ENCODE data around the gene RASL11A. TPM values are rescaled to one million over a fixed set of nuclear protein-coding genes. Genes with fewer than 3 reads are reported as not detected.
"Not testable (repeated sequence)": the region's sequence is repeated elsewhere in the genome, so short reads cannot be mapped to it uniquely, and the experiment has no call there.

The RASL11A gene
- total RNA-seq, 2 experiments from 2014 or later: 0.69 to 0.92 TPM

DNA sequence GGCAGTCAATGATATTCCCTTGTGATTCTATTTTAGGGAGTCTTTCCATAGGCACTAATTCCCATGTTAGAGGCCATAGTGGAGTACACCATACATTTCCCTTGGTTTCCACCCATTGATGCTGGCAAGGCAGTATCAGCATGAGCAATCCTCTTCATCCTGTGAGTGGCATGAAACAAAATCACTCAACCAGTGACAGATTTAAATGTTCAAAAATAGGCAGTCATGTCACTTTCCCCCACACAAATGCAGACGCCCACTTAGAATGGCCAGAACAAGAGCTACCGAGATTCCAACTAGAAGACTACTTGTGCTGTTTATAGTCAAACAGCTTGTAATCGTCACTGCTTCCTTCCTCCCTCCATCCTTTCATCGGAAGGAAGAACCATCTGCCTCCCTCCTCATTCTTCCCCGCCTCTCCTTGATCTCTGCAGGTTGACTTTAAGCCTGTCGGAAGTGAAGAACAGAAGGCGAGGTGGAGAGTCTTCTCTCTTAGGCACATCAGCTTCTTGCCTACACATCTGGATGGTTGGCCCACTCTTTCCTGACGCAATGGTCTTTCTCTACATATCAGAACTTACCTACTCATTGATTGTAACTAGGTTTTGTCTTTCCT lies 22.6 kb downstream of the RASL11A start:
- peaks cover 22% of the 10 kb centered on the region for H3K4me1 Mint-ChIP-seq
- CTCF ChIA-PET: interaction anchor here (0.6 kb wide), 1 partner anchor 267 kb away, joined by 4 read pairs; no protein-coding TSS in a partner anchor
- H3K36me3 Mint-ChIP-seq (ENCODE audit: low read depth): no peaks in the 10 kb centered on the region
- POLR2A ChIA-PET: no interaction called here
- peak overlapping the region; percentile 85 for H3K27ac Mint-ChIP-seq
- H3K27me3 Mint-ChIP-seq: no peaks in the 10 kb centered on the region
- no peak for DNase-seq
- H3K4me3 Mint-ChIP-seq: no peak overlapping the region
- H3K9me3 Mint-ChIP-seq: no peaks in the 10 kb centered on the region

- Mint-ChIP-seq H3K36me3 (ENCODE audit: low read depth) (no peaks in the 10 kb centered on the region), H3K27me3 (no peaks in the 10 kb centered on the region), H3K27ac (peak overlapping the region; percentile 85), H3K4me3 (no peak overlapping the region), H3K4me1 (peaks cover 22% of the 10 kb centered on the region), H3K9me3 (no peaks in the 10 kb centered on the region)
- ChIA-PET CTCF (interaction anchor here (0.5 kb wide), 1 partner anchor 1388 kb away, joined by 3 read pairs; no protein-coding TSS in a partner anchor), POLR2A (interaction anchor here (0.6 kb wide), 1 partner anchor 533 kb away, joined by 3 read pairs; no protein-coding TSS in a partner anchor)
- no peak for DNase-seq
Observed at GRCh38 chr13:27293873-27294515, 23.4 kb downstream of the RASL11A start.

DNA sequence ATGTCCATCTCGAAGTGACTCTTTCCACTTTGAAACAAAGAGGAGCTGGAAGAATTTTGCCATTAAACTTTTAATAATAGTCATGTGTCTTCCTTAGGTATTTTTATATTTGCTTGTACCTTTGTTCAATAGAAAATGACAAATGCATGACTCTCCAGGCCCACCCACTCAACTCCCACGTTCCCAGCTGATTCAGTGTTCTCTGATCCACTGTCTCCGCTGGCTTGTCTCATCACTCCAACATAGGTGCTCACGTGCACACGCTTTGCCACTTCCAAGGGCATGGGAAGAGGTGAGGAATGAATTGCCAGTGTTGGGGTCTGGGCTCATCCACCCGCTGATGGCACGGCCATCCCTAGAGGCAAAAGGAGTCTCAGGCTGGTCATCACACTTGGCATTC lies 24.5 kb downstream of the RASL11A start:
- ChIA-PET POLR2A (no interaction called here), CTCF (no interaction called here)
- no peaks in the 10 kb centered on the region for H3K36me3 Mint-ChIP-seq (ENCODE audit: low read depth)
- H3K4me3 Mint-ChIP-seq: no peak overlapping the region
- peaks cover 22% of the 10 kb centered on the region for H3K4me1 Mint-ChIP-seq
- H3K27ac Mint-ChIP-seq: no peak overlapping the region
- DNase-seq: no peak
- no peaks in the 10 kb centered on the region for H3K27me3 Mint-ChIP-seq
- H3K9me3 Mint-ChIP-seq: no peaks in the 10 kb centered on the region

DNA sequence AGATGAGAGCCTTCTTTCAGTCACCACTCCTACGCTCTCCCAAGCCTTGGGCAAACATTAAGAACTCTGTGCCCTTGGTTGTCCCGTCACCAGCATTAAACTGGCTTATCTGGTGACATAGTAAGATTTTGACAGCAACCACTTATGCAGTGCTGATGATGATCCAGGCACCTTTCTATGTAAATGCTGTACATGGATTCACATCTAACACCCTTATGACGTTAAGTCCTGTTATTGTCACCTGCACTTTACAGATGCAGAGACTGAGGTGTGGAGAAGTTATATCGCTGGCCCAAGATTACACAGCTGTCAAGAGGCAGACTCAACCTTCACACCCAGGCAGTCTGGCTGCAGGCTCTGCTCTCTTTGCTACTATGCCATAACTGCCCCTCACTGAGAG lies 25.0 kb downstream of the RASL11A start:
- CTCF ChIA-PET: no interaction called here
- no peak overlapping the region for H3K27ac Mint-ChIP-seq
- H3K9me3 Mint-ChIP-seq: no peaks in the 10 kb centered on the region
- no peaks in the 10 kb centered on the region for H3K27me3 Mint-ChIP-seq
- POLR2A ChIA-PET: no interaction called here
- DNase-seq: no peak
- H3K36me3 Mint-ChIP-seq (ENCODE audit: low read depth): no peaks in the 10 kb centered on the region
- H3K4me1 Mint-ChIP-seq: peaks cover 22% of the 10 kb centered on the region
- no peak overlapping the region for H3K4me3 Mint-ChIP-seq

DNA sequence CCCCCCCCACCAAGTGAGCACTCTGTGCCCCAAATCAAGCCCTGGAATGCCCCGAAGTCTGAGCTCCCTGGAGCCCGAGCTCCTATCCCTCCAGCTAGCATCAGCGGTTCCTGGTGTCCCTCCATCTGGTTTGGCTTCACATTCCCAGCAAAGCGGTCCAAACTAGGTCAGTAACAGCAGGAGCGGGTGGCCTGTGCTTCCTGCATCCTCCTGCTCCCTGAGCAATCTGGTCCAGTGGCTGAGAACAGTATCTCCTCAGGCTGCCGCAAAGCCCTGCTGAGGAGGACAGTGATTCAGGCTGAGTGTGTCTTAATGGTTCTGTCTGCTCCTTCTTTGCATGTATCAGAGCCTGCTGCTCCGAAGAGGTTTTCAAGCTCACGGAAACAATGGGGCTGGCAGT lies 25.9 kb downstream of the RASL11A start:
- no peaks in the 10 kb centered on the region for H3K9me3 Mint-ChIP-seq
- DNase-seq: no peak
- CTCF ChIA-PET: interaction anchor here (1.4 to 1.9 kb wide), 2 partner anchors 14 to 15 kb away, joined by 4 read pairs; no protein-coding TSS in a partner anchor
- H3K27ac Mint-ChIP-seq: no peak overlapping the region
- no peak overlapping the region for H3K4me3 Mint-ChIP-seq
- H3K4me1 Mint-ChIP-seq: peaks cover 22% of the 10 kb centered on the region
- H3K36me3 Mint-ChIP-seq (ENCODE audit: low read depth): no peaks in the 10 kb centered on the region
- POLR2A ChIA-PET: no interaction called here
- no peaks in the 10 kb centered on the region for H3K27me3 Mint-ChIP-seq

DNA sequence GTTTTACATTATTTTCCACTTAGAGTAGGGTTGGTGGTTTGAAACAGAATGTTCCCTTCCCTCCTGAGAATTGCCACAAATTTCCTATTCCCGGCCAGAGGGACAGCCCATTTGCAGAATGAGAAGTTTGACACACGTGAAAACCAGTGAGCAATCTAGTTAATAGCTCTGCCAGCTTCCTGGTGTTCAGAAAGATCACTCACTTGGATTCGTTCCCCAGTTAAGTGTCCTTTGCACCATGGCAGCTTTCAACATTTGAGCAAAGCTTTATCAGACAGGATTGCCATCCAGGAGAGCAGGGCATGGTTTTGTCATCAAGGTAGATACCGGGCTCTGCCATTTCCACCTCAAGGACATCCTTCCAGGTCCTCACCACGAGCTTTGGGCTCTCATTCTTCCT lies 28.2 kb downstream of the RASL11A start:
- ChIA-PET POLR2A (no interaction called here), CTCF (no interaction called here)
- H3K27ac Mint-ChIP-seq: no peak overlapping the region
- H3K4me3 Mint-ChIP-seq: no peak overlapping the region
- peaks cover 2% of the 10 kb centered on the region for H3K36me3 Mint-ChIP-seq (ENCODE audit: low read depth)
- H3K27me3 Mint-ChIP-seq: no peaks in the 10 kb centered on the region
- no peak for DNase-seq
- peaks cover 21% of the 10 kb centered on the region for H3K4me1 Mint-ChIP-seq
- H3K9me3 Mint-ChIP-seq: no peaks in the 10 kb centered on the region

GRCh38 chr13:27300406-27300805 lies 29.8 kb downstream of the RASL11A start:
- DNase-seq; H3K27ac Mint-ChIP-seq; CTCF ChIA-PET; H3K4me3 Mint-ChIP-seq; H3K9me3 Mint-ChIP-seq; H3K27me3 Mint-ChIP-seq; POLR2A ChIA-PET; H3K36me3 Mint-ChIP-seq (ENCODE audit: low read depth): not testable (repeated sequence)
- H3K4me1 Mint-ChIP-seq: peaks cover 10% of the 10 kb centered on the region

GRCh38 chr13:27300941-27301586 lies 30.4 kb downstream of the RASL11A start:
- Mint-ChIP-seq H3K27ac (no peak overlapping the region), H3K36me3 (ENCODE audit: low read depth) (peaks cover 2% of the 10 kb centered on the region), H3K4me3 (no peak overlapping the region), H3K9me3 (no peaks in the 10 kb centered on the region), H3K27me3 (no peaks in the 10 kb centered on the region), H3K4me1 (peaks cover 11% of the 10 kb centered on the region)
- no peak for DNase-seq
- ChIA-PET CTCF (interaction anchor here (0.6 kb wide), 1 partner anchor 958 kb away, joined by 4 read pairs; no protein-coding TSS in a partner anchor), POLR2A (no interaction called here)

- POLR2A ChIA-PET: no interaction called here
- no peak for DNase-seq
- no peak overlapping the region for H3K27ac Mint-ChIP-seq
- no peak overlapping the region for H3K4me3 Mint-ChIP-seq
- H3K36me3 Mint-ChIP-seq (ENCODE audit: low read depth): peaks cover 2% of the 10 kb centered on the region
- no peaks in the 10 kb centered on the region for H3K27me3 Mint-ChIP-seq
- no peaks in the 10 kb centered on the region for H3K9me3 Mint-ChIP-seq
- CTCF ChIA-PET: no interaction called here
- peaks cover 19% of the 10 kb centered on the region for H3K4me1 Mint-ChIP-seq
Observed at GRCh38 chr13:27302643-27303262, 32.1 kb downstream of the RASL11A start.

DNA sequence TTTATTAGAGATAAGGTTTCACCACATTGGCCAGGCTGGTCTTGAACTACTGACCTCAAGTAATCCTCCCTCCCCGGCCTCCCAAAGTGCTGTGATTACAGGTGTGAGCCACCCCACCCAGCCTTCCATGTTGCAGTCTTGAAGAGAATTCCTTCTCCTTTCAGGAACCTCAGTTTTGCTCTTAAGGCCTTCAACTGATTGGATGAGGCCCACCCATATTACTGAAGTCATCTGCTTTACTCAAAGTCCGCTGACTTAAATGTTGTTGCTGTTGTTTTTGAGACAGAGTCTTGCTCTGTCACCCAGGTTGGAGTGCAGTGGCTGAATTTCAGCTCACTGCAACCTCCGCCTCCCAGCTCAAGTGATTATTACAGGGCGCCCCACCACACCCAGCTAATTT lies 33.5 kb downstream of the RASL11A start:
- H3K36me3 Mint-ChIP-seq (ENCODE audit: low read depth): peaks cover 2% of the 10 kb centered on the region
- POLR2A ChIA-PET: no interaction called here
- no peak for DNase-seq
- CTCF ChIA-PET: no interaction called here
- H3K9me3 Mint-ChIP-seq: no peaks in the 10 kb centered on the region
- no peak overlapping the region for H3K4me3 Mint-ChIP-seq
- H3K4me1 Mint-ChIP-seq: peaks cover 21% of the 10 kb centered on the region
- H3K27me3 Mint-ChIP-seq: no peaks in the 10 kb centered on the region
- H3K27ac Mint-ChIP-seq: no peak overlapping the region

DNA sequence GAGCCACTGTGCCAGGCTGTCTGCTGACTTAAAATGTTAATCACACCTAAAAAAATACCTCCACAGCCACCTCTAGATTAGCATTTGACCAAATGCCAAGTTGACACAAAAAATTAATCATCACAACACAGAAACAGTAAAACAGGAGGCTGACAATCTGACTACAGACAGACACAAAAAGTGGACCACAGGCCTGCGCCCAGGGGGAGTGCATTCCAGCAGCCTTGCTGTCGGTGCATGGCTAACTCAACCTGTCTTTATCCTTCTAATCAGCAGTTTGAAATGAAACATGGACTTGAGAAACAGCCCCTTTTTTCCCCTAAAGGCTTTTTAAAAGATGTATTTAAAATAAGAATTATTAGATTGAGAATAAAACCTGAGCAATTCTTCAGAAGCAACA lies 34.0 kb downstream of the RASL11A start:
- peaks cover 2% of the 10 kb centered on the region for H3K36me3 Mint-ChIP-seq (ENCODE audit: low read depth)
- POLR2A ChIA-PET: no interaction called here
- H3K4me1 Mint-ChIP-seq: peaks cover 26% of the 10 kb centered on the region
- DNase-seq: no peak
- no peak overlapping the region for H3K4me3 Mint-ChIP-seq
- CTCF ChIA-PET: no interaction called here
- H3K27ac Mint-ChIP-seq: no peak overlapping the region
- no peaks in the 10 kb centered on the region for H3K27me3 Mint-ChIP-seq
- no peaks in the 10 kb centered on the region for H3K9me3 Mint-ChIP-seq

GRCh38 chr13:27306364-27306763 lies 35.7 kb downstream of the RASL11A start:
- no peaks in the 10 kb centered on the region for H3K9me3 Mint-ChIP-seq
- ChIA-PET POLR2A (no interaction called here), CTCF (no interaction called here)
- no peaks in the 10 kb centered on the region for H3K27me3 Mint-ChIP-seq
- H3K36me3 Mint-ChIP-seq (ENCODE audit: low read depth): peaks cover 2% of the 10 kb centered on the region
- no peak overlapping the region for H3K27ac Mint-ChIP-seq
- DNase-seq: no peak
- H3K4me1 Mint-ChIP-seq: peaks cover 26% of the 10 kb centered on the region
- no peak overlapping the region for H3K4me3 Mint-ChIP-seq

DNA sequence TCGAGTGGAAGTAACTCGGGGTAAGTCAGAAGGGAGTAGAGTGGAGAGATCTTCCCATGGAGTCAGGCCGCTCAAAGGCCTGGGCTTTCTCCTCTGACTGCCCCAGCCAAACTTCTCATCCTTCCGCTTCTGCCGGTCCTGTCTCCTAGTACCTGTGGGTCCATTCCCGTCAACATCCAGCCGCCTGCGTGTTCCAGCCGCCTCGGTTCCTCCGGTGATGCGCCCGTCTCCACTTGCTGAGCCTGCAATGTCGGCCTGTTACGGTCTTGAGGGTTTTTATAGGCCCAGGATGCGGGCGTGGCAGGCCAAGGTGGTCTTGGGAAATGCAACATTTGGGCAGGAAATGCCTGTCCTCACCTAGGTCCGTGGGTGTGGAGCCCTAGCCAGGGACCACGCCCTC lies 38.3 kb downstream of the RASL11A start:
- peaks cover 16% of the 10 kb centered on the region for H3K4me1 Mint-ChIP-seq
- ChIA-PET POLR2A (no interaction called here), CTCF (interaction anchor here (1.1 kb wide), 1 partner anchor 31 kb away, joined by 4 read pairs; no protein-coding TSS in a partner anchor)
- no peaks in the 10 kb centered on the region for H3K9me3 Mint-ChIP-seq
- DNase-seq: no peak
- H3K27ac Mint-ChIP-seq: no peak overlapping the region
- H3K27me3 Mint-ChIP-seq: peaks cover 3% of the 10 kb centered on the region
- no peaks in the 10 kb centered on the region for H3K36me3 Mint-ChIP-seq (ENCODE audit: low read depth)
- H3K4me3 Mint-ChIP-seq: no peak overlapping the region

Measured in activated CD4-positive, alpha-beta T cell treated with anti-CD3 and anti-CD28 coated beads, Interleukin-2, amount 10 ng/mL, durations not matched to agents 7 days and 5 days (primary cell).